RKO (cell line): ENCODE data around the gene ADPRS.

Experiments used
- DNase-seq: peaks from one replicate; pipeline ENCODE4 v3.0.0-alpha.2; 2016; ENCODE audit warnings: low spot score

ADPRS gene

GRCh38 chr1:36133484-36133883 is 44.8 kb downstream of the ADPRS start:
- peak; percentile 92 for DNase-seq

- DNase-seq: no peak
These were observed 45.3 kb downstream of the ADPRS start for GRCh38 chr1:36134031-36134430.

- DNase-seq: peak; percentile 47
These were observed 46.0 kb downstream of the ADPRS start for GRCh38 chr1:36134505-36135329.

GRCh38 chr1:36135330-36135667 is 46.6 kb downstream of the ADPRS start:
- no peak for DNase-seq

- no peak for DNase-seq
These were observed 47.1 kb downstream of the ADPRS start for GRCh38 chr1:36135796-36136195.

- DNase-seq: peak; percentile 25
These were observed 47.8 kb downstream of the ADPRS start for GRCh38 chr1:36136535-36136934.

- no peak for DNase-seq
These were observed 48.5 kb downstream of the ADPRS start for GRCh38 chr1:36137226-36137625.

- DNase-seq: no peak
These were observed 49.1 kb downstream of the ADPRS start for GRCh38 chr1:36137776-36138175.

- DNase-seq: no peak
These were observed 50.8 kb downstream of the ADPRS start for GRCh38 chr1:36139521-36139920.

GRCh38 chr1:36142121-36142520 is 53.4 kb downstream of the ADPRS start:
- DNase-seq: no peak

GRCh38 chr1:36143424-36143823 is 54.7 kb downstream of the ADPRS start:
- no peak for DNase-seq
